Thoracic aorta (tissue), 2 donors: ENCODE data around the gene CENPP. TPM values are rescaled to one million over a fixed set of nuclear protein-coding genes. Genes with fewer than 3 reads are reported as not detected.
A peak's percentile ranks its signal among the peaks of the same experiment; 100 is the strongest.

Experiments used
- ATAC-seq: fragments of 150-250 bp; one replicate; pipeline ENCODE4 v1.8.0; 2017; ENCODE audit warnings: low read depth; ENCODE audit not compliant: insufficient number of reproducible peaks, low FRiP score
- DNase-seq: peaks from one replicate; pipeline ENCODE4 v3.0.0-alpha.2; 2020; ENCODE audit warnings: low spot score
- H3K27ac ChIP-seq, 2 donors: fragments of 200-600 bp; sonication (generic); 1 replicate in 1 of 2; 2 replicates in 1 of 2; pipeline ENCODE4 v1.5.1; 2016; ENCODE audit warnings: mild to moderate bottlenecking in 2 of 2, moderate library complexity in 2 of 2
- H3K27me3 ChIP-seq: fragments of 200-600 bp; sonication (generic); replicated peaks from 2 replicates; pipeline ENCODE4 v1.6.0; 2016; ENCODE audit warnings: mild to moderate bottlenecking; ENCODE audit not compliant: insufficient read depth
- H3K36me3 ChIP-seq: fragments of 200-600 bp; sonication (generic); one replicate; pipeline ENCODE4 v1.5.1; 2016
- H3K4me1 ChIP-seq, 2 donors: fragments of 200-600 bp; sonication (generic); 1 replicate in 1 of 2; 2 replicates in 1 of 2; pipeline versions ENCODE4 v1.5.1 to v1.6.0; 2016; ENCODE audit warnings: low read depth in 2 of 2, mild to moderate bottlenecking in 1 of 2; ENCODE audit not compliant: control insufficient read depth in 1 of 2
- H3K4me3 ChIP-seq: fragments of 200-600 bp; sonication (generic); 2 replicates; pipeline ENCODE4 v1.5.1; 2016; ENCODE audit warnings: mild to moderate bottlenecking
- H3K9me3 ChIP-seq: fragments of 200-600 bp; sonication (generic); 2 replicates; pipeline ENCODE4 v1.5.1; 2016
- total RNA-seq, 2 donors: library from RNA; depleted of rRNA; stranded (reverse); fragments of >200 nt; gene quantifications; one replicate each; pipeline versions ENCODE4 v1.1.0 to v1.2.3, GENCODE V29; 2016
- TF ChIP-seq, protein P1 (sequence below): fragments of 200-600 bp; sonication (generic); IDR thresholded peaks from one replicate; pipeline ENCODE4 v1.5.1; 2019; ENCODE audit warnings: antibody characterized with exemption

Gene CENPP
- total RNA-seq, 2 donors from 2014 or later: 3.8 to 13.6 TPM

DNA sequence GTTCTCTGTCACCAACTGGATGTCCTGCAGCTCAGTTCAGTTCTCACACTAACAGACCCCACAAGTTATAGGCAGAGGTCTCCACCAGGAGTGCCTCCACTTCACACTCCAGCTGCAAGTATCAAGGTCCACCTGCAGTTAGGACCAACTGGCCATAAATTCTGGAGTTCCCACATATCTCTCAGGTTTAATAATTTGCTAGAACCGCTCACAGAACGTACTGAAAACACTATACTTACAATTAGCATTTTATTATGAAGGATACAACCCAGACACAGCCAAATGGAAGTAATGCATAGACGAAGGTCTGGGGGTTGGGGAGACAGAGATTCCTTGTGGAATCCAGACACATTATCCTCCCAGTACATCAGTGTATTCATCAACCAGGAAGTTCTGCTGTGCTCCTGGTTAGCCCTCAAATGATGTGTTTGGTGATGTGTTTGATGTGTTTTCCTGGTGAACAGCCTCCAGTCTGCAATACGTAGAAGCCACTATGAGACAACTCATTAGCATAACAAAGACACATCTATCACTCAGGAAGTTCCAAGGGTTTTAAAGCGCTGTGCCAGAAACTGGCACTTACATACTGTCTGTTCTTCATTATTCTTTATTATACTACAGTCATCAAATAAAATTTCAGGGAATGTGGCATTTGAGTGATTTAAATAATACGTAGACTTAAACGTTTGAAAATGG lies 53.3 kb downstream of the CENPP start:
- DNase-seq (no peak), ATAC-seq (no peak)
- TF ChIP-seq, protein P1, sequence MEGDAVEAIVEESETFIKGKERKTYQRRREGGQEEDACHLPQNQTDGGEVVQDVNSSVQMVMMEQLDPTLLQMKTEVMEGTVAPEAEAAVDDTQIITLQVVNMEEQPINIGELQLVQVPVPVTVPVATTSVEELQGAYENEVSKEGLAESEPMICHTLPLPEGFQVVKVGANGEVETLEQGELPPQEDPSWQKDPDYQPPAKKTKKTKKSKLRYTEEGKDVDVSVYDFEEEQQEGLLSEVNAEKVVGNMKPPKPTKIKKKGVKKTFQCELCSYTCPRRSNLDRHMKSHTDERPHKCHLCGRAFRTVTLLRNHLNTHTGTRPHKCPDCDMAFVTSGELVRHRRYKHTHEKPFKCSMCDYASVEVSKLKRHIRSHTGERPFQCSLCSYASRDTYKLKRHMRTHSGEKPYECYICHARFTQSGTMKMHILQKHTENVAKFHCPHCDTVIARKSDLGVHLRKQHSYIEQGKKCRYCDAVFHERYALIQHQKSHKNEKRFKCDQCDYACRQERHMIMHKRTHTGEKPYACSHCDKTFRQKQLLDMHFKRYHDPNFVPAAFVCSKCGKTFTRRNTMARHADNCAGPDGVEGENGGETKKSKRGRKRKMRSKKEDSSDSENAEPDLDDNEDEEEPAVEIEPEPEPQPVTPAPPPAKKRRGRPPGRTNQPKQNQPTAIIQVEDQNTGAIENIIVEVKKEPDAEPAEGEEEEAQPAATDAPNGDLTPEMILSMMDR: no peak
- Histone ChIP-seq H3K4me1 (peaks cover 0 to 17% of the 10 kb centered on the region in 2 donors), H3K36me3 (no peaks in the 10 kb centered on the region), H3K9me3 (no peaks in the 10 kb centered on the region), H3K4me3 (no peak overlapping the region), H3K27ac (no peak overlapping the region), H3K27me3 (no peaks in the 10 kb centered on the region)

DNA sequence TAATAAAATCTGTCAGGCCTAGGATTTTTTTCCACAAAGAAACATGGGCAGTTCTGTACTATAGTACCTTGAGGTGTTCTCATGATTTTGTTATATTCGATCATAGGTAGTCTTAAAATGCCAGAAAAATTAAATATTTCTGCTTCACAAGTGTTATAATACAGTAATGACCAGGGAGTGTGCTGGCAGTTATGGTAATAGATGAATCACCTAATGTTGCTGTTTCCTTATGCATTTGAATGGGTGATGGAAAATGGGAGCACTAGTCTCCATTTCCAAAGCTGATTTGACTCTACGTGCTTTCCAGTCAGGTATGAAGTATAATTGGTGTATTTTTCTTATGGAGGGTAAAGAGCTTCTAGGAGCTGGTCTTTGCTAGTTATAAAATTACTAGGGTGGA lies 54.9 kb downstream of the CENPP start:
- Histone ChIP-seq H3K27me3 (no peaks in the 10 kb centered on the region), H3K4me1 (peaks cover 0 to 33% of the 10 kb centered on the region in 2 donors), H3K27ac (no peak overlapping the region), H3K36me3 (no peaks in the 10 kb centered on the region), H3K9me3 (no peaks in the 10 kb centered on the region), H3K4me3 (no peak overlapping the region)
- DNase-seq (no peak), ATAC-seq (no peak)
- TF ChIP-seq, protein P1: no peak

DNA sequence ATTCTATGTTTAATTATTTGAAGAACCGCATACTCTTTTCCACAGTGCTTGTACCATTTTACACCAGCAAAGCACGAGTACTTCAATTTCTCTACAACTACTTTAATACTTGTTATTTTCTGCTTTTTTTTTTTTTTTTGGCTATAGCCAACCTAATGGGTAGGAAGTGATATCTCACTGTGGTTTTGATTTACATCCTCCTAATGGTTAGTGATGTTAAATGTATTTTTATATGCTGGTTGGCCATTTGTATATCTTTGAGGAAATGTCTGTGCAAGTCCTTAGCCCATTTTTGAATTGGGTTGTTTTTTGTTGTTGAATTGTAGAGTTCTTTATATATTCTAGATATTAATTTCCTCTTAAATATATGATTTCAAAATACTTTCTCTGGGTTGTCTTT lies 56.0 kb downstream of the CENPP start:
- ATAC-seq (no peak), DNase-seq (no peak)
- H3K9me3 ChIP-seq: no peaks in the 10 kb centered on the region
- TF ChIP-seq, protein P1: no peak
- peaks cover 0 to 45% of the 10 kb centered on the region in 2 donors for H3K4me1 ChIP-seq
- H3K27ac ChIP-seq: no peak overlapping the region
- H3K36me3 ChIP-seq: peaks cover 5% of the 10 kb centered on the region
- no peak overlapping the region for H3K4me3 ChIP-seq
- no peaks in the 10 kb centered on the region for H3K27me3 ChIP-seq

DNA sequence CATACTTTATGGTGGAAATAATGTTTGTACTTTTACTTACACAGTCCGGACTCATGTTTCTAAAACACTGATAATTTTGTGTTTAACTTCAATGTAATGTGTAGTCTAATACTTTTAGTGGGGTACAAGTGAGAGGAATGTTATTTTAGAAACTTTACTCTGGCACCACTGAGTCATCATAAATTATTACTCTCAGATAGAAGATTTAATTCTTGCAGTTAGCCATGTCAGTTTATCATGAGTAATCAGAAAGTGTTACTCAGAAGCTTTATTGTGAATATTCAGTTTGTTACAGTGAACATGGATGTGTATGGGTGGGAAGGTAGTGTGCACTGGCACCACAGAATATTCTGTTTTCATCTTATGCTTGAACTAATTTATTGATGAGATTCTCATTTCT lies 58.6 kb downstream of the CENPP start:
- peaks cover 14% of the 10 kb centered on the region for H3K36me3 ChIP-seq
- no peak for ATAC-seq

DNA sequence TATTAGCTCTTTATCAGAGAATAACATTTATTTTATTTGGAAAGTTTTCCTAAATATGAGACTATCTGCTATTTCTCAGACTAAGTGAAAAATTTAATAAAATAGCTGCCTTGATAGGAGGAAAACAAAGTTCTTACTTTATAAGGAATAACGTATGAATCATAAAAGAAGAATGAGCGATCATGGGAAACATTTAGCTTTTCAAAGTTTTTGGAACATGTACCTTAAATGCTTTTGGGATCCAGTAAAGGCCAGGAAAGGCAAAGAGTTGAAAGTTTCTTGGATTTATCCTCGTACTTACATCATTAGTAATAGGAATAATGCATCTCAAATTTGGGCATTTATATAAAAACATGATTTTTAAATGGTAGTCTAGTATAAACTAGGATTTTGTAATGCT lies 59.2 kb downstream of the CENPP start:
- Histone ChIP-seq H3K27me3 (no peaks in the 10 kb centered on the region), H3K27ac (peak overlapping the region; percentile 76 to 80), H3K9me3 (no peaks in the 10 kb centered on the region), H3K36me3 (peaks cover 14% of the 10 kb centered on the region), H3K4me3 (peak overlapping the region; percentile 22), H3K4me1 (peaks cover 4 to 51% of the 10 kb centered on the region in 2 donors)
- peak; percentile 63 for ATAC-seq
- TF ChIP-seq, protein P1: no peak
- DNase-seq: no peak

More for the DNA sequence above, 58.6 kb downstream of the CENPP start:
- TF ChIP-seq, protein P1: no peak
- DNase-seq: no peak
- H3K4me1 ChIP-seq: peaks cover 0 to 45% of the 10 kb centered on the region in 2 donors
- H3K27ac ChIP-seq: peak overlapping the region; percentile 76 to 80
- H3K4me3 ChIP-seq: no peak overlapping the region
- no peaks in the 10 kb centered on the region for H3K27me3 ChIP-seq
- no peaks in the 10 kb centered on the region for H3K9me3 ChIP-seq
